GM12892 (cell line): ENCODE measurements around the gene NR2C2AP.
"Not testable (repeated sequence)": the region's sequence is repeated elsewhere in the genome, so short reads cannot be mapped to it uniquely, and the experiment has no call there.

Experiments used
- DNase-seq: peaks from one replicate; pipeline ENCODE4 v3.0.0; 2011; ENCODE audit not compliant: insufficient read length
- FAIRE-seq: peaks from 2 replicates; lab custom pipeline; 2011; peaks lifted over from hg19 to GRCh38; lab: Jason Lieb, UNC
- POLR2A ChIP-seq: IDR thresholded peaks from 2 replicates; pipeline ENCODE4 v1.6.1; 2011; ENCODE audit warnings: low read depth, low read length, control low read depth
- POLR2AphosphoS5 ChIP-seq: IDR thresholded peaks from 2 replicates; pipeline ENCODE4 v1.6.1; 2011; ENCODE audit warnings: low read depth, low read length, control low read depth
- TAF1 ChIP-seq: IDR thresholded peaks from 2 replicates; pipeline ENCODE4 v1.6.1; 2011; ENCODE audit warnings: low read depth, mild to moderate bottlenecking, control low read depth, low read length, borderline replicate concordance

Gene NR2C2AP

DNA sequence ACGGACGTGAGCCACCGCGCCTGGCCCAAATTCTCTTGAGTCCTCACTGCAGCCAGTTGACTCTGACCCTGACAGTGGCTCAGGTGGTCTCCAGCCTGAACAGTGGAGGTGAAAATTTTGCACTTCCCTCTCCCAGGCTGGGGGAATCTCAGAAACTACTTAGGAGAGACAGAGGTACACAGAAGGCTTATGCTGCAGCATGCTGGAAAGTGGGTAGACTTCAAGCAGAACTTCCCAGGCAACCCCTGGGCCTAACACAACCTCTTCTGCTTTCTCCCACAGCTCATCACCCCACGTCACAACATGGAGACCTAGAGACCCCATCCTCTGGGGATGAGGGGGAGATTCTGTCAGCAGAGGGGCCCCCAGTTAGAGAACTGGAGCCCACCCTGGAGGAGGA lies 23.0 kb upstream of the NR2C2AP start:
- TF ChIP-seq POLR2AphosphoS5 (no peak), POLR2A (no peak), TAF1 (no peak)
- no peak for DNase-seq
- no peak for FAIRE-seq

DNA sequence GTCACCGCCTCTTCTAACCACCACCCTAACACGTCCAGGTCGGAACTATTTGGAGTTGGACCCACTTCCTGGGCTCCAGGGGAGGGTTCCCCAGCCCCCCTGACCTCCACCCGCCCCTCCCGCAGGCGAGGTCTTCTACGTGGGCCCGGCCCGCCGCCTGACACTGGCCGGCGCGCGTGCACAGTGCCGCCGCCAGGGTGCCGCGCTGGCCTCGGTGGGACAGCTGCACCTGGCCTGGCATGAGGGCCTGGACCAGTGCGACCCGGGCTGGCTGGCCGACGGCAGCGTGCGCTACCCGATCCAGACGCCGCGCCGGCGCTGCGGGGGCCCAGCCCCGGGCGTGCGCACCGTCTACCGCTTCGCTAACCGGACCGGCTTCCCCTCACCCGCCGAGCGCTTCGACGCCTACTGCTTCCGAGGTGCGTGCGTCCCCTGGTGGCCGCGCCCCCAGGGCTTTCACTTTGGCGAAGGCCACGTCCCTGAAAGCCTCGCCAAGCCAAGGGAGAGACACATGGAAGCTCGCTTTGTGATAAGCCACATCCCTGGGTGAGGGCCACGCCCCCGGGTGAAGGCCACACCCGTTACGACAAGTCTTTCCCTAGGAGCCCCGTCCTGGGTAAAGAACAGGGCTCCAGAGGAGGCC lies 21.8 kb upstream of the NR2C2AP start:
- TF ChIP-seq POLR2A, result no peak
- peak; percentile 90 for DNase-seq
- peak; percentile 73 for FAIRE-seq

DNA sequence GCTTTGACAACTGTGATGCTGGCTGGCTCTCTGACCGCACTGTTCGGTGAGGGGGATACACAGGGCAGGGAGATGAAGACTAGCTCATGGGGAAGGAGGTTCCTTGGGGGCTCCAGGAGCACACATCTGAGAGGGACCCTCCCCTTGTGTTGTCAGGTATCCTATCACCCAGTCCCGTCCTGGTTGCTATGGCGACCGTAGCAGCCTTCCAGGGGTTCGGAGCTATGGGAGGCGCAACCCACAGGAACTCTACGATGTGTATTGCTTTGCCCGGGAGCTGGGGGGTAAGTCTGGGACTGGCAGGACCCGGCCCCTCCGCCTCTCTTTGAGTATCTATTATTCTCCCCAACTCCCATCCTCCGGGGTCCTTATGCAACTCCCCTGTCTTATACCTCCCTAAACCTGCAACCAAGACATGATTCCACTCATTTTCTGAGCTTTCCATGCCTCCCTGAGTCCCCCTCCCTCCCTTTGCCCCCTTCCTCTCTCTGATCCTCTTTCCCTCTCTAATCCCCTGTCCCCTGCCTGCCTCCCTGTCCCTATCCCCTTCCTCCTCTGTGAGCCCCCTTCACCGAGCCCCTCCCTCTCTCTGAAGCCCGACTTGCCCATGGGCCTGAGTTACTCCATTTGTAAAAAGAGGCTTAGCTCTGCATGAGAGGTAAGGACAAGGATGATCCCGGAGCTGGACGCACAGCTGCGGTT lies 21.1 kb upstream of the NR2C2AP start:
- FAIRE-seq, result no peak
- no peak for DNase-seq

DNA sequence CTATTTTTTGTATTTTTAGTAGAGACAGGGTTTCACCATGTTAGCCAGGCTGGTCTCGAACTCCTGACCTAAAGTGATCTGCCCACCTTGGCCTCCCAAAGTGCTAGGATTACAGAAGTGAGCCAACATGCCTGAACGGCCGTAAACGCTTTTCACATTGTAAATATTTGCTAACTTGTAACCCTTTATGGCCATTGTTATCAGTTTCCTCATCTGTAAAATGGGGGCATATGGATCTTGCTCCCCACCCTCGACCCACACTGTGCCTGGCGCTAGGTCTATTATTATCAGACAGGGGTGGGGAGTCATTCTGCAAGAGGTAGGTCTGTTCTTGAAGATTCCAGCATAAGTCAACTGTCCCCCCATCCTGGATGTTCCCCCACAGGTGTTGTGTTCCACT lies 20.4 kb upstream of the NR2C2AP start:
- TF ChIP-seq POLR2A, result no peak
- no peak for TF ChIP-seq TAF1
- no peak for TF ChIP-seq POLR2AphosphoS5
- DNase-seq, result no peak
- no peak for FAIRE-seq

More for the DNA sequence above, 21.1 kb upstream of the NR2C2AP start:
- TF ChIP-seq POLR2AphosphoS5, result no peak
- TF ChIP-seq POLR2A, result no peak
- TF ChIP-seq TAF1, result no peak

DNA sequence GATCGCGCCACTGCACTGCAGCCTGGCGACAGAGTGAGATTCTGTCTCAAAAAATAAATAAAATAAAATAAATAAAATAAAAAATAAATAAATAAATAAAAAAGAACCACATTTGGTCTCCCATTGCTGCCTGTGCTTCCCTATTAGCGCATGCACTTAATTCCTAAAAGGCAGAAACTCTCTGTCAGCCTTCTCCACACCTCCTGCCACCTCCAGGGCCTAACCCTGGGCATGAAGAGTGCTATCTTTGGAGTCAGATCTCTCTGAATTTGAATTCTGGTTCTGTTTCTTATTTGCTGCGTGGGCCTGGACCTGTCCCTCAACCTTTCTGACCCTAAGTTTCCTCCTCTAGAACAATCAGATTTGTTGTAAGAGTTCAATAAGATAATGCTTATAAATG lies 19.8 kb upstream of the NR2C2AP start:
- DNase-seq, result no peak
- FAIRE-seq, result no peak
- TF ChIP-seq TAF1 (no peak), POLR2AphosphoS5 (no peak), POLR2A (no peak)

DNA sequence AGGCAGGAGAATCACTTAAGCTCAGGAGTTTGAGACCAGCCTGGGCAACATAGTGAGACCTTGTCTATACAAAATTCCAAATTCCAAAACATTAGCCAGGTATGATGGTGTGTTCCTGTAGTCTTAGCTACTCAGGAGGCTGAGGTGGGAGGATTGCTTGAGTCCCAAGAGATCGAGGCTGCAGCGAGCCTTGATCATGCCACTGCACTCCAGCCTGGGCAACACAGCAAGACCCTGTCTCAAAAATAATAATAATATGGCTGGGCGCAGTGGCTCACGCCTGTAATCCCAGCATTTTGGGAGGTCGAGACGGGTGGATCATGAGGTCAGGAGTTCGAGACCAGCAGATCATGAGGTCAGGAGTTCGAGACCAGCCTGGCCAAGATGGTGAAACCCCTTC lies 17.8 kb upstream of the NR2C2AP start:
- not testable (repeated sequence) for DNase-seq, FAIRE-seq

DNA sequence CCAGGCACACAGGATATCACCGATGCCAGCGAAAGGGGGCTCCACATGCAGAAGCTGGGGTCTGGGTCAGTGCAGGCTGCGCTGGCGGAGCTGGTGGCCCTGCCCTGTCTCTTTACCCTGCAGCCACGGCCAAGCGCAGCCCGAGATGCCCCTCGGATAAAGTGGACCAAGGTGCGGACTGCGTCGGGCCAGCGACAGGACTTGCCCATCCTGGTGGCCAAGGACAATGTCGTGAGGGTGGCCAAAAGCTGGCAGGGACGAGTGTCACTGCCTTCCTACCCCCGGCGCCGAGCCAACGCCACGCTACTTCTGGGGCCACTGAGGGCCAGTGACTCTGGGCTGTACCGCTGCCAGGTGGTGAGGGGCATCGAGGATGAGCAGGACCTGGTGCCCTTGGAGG lies 15.7 kb upstream of the NR2C2AP start:
- FAIRE-seq, result no peak
- DNase-seq, result no peak
- TF ChIP-seq TAF1, result no peak
- no peak for TF ChIP-seq POLR2A
- TF ChIP-seq POLR2AphosphoS5, result no peak

DNA sequence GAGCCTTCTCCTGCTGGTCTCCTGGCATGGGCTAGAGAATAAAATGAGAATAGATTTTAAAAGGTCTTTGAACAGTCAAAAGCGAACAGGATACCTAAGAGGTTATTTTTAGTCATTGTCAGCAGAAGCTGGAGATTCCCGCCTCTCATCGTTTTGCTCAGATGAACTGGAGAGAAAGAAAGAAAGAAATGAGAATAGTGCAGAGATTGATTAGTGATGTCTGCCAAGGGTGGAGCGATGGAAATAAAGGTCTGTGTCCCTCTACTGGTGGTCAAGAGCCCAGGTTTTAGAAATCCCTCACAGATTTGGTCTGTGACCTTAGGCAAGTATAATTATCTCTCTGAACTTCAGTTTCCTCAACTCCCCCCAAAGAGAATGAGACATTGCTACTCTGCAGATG lies 13.9 kb upstream of the NR2C2AP start:
- TF ChIP-seq POLR2A, result no peak
- no peak for TF ChIP-seq TAF1
- no peak for TF ChIP-seq POLR2AphosphoS5
- no peak for FAIRE-seq
- no peak for DNase-seq

DNA sequence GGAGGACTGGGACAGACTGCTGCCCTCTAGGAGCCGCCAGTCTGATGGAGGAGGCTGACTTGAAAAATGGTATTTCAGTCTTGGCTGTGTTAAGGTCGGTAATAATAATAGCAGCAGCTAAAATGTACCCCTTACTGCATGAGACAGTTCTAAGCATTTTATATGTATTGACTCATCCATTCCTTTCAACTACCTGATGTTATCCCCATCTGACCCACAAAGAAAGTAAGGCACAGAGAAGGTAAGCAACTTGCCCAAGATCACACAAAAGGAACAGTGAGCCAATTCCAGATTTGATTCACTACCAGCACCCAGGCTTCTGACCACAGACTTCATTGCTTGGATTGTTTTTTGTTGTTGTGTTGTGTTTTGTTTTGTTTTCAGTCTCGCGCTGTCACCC lies 12.6 kb upstream of the NR2C2AP start:
- DNase-seq (no peak), FAIRE-seq (no peak)
- TF ChIP-seq POLR2A (no peak), POLR2AphosphoS5 (no peak), TAF1 (no peak)

DNA sequence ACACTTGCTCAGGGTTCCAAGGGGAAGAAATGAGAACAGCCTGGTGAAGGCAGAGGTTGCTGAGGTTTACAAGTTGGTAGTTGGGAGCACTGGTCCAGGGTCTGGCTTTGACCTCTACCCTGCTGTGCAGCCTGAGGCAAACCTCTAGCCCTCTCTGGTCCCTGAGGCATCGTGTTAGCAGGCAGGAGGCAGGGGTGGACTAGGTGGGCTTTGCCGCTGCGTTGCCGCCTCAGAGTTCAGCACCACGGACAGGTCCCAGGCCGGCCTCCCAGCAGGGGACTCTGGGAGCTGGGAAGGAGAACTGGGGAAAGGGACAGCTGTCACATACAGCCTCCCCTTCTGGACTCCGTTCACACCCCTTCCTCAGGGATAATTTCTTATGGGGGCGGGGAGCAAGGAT lies 11.7 kb upstream of the NR2C2AP start:
- FAIRE-seq (no peak), DNase-seq (no peak)
- TF ChIP-seq TAF1 (no peak), POLR2AphosphoS5 (no peak), POLR2A (no peak)

DNA sequence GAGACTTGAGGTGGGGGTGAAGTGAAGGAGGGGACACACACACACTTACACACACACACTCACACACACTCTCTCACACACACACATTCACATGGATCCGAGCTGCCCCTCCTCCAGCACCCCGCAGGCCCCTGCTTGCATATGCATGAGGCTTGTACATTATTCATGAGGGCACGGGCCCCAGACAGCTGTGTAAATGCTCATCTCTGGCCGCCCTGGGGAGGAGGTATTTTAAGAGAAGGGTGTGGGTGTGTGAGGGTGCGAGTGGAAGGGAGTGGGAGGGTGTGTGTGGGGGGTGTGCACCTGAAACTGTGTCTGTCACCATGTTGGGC lies 10.9 kb upstream of the NR2C2AP start:
- FAIRE-seq (no peak), DNase-seq (no peak)
- TF ChIP-seq POLR2A (no peak), TAF1 (no peak), POLR2AphosphoS5 (no peak)

DNA sequence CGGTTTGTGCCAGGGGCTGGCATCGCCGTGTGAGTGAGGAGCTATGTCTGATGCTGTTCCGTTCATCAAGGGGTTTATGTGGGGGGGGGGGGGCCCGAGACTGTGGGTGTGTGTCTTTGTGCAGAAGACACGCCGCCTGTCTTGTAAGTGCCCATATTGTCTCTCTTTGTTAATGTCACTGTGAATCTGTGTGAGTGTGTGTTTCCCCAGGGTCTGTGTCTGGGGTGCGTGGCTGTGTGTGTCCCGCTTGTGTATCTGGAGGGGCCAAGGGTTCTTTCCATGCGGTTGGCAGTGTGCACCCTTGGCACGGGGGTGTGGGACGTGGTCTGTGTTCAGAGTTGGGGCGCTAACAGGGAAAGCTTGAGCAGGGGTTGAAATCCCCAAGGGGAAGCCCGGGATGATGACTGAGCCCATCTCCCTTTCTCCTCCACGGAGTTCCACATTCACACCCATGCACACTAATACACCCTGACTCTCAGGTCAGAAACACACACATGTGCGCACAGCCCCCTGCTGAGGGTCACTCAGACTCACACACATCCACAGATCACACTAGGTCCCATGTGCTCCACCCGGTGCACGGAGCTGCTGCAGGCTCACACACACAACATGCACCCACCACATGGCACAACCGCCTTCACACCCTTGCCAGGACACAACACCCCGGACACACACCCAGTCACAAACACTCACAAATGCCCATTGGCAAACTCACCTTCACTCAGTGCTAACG lies 10.4 kb upstream of the NR2C2AP start:
- DNase-seq, result no peak
- FAIRE-seq, result no peak
- TF ChIP-seq TAF1, result no peak
- no peak for TF ChIP-seq POLR2A
- TF ChIP-seq POLR2AphosphoS5, result no peak
